ENCODE data around the gene SDK1.

Gene SDK1

GRCh38 chr7:4129481-4130122 is 828.5 kb downstream of the SDK1 start:
- DNase-seq, result no peak

GRCh38 chr7:4131063-4131462 is 830.0 kb downstream of the SDK1 start:
- DNase-seq, result no peak

- DNase-seq, result no peak
Observed at GRCh38 chr7:4132221-4132620, 831.2 kb downstream of the SDK1 start.

- DNase-seq, result no peak
Observed at GRCh38 chr7:4133491-4134044, 832.5 kb downstream of the SDK1 start.

DNA sequence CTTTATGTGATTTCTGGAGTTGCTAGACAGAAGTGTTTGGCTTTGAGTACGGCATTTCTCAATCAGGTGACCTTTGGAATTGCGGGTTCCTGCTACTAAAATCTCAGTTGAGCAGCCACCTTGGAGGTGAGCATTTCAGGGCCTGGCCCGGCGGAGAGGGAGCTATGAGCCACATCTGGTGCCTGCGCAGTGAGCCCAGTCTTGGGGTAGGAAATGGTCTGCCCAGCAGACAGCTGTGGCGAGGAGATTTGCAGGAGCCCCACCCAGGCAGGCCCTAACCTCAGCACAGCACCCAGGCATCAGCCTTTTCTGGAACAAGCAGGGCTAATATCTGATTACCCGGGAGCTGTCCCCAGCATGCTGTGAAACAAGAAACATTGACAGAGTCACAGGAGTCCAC is 833.2 kb downstream of the SDK1 start:
- DNase-seq, result no peak

- no peak for DNase-seq
Observed at GRCh38 chr7:4134631-4135030, 833.6 kb downstream of the SDK1 start.

GRCh38 chr7:4135301-4135700 is 834.2 kb downstream of the SDK1 start:
- no peak for DNase-seq

DNA sequence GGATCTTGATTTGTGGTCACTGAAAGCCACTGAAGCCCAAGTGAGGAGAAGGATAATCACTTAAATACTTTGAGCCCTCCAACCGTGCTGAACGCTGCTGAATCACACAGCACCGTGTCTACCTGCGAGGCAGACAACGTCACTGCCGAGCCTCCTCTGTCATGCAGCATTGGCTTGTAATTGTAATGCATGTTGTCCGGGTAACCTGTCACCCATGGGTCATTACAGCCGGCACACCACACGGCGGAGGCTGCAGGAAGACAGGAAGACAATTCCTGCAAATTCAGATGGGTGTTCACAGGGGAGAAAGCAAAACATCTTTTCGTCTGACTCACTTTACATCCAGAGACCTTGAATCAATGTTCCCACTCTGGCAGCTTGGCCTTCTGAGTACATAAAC is 835.0 kb downstream of the SDK1 start:
- DNase-seq, result no peak

DNA sequence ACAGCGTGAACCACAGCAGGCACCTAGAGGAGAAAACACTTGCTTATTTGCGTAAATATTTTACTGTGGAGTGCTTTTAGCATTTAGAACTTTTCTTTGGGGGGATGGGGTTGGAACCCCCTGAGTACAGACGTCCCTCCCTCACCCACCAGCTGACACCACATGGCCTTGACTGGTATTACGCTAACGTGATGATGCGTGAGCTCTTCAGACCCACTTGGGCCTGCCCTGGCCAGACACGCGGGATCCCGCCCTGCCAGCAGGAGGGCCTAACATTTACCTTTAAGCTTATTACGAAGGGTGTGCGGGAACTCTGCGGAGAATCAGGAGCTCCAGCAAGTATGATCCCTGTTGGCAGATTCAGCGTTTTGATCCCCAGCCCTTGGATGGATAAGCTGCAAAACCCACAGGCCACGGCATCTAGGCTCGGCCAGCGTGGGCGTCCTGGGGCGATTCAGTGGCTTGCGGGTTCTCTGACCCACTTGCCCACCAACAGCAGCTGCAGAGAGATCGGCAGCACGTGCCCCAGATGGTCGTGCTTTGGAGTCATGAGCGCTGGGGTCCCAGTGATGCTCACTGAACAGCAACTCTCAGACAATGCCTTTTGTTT is 835.6 kb downstream of the SDK1 start:
- no peak for DNase-seq

DNA sequence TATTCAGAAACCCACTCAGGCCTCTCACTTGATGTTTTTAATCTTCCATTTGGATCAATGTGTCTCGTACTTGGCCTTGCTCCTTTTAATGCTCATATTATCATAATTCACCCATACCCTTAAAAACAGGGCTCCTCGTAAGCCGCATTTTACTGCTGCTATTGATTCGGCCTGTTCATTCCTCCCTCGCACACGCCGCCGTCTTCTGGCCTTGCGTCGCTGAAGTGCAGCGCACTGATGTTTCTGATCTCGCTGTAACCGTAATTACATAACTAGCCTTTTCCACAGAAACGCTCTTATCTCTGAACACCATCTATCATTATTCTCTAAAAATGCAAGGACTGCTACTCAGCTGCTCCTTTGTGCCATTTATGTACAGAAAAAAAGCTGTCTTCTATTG is 836.5 kb downstream of the SDK1 start:
- DNase-seq, result no peak

DNA sequence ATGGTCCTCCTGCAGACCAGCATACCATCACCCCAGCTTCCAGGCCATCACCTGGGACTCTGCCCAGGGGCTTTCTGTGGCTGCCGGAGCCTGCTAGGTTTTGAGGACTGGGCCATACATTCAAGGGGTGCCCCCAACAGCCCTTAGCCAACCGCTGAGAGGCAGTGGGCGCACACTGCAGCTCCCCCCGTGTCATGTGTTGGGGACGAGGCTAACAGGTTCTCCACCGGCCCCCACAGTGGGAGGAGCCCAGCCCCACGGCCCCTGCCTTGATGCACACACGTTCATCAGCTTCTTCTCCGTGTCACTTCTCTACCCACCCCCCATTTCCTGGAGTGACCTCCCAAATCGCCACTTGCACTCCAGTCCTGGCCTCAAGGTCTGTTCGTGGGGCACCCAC is 837.8 kb downstream of the SDK1 start:
- DNase-seq, result no peak

DNA sequence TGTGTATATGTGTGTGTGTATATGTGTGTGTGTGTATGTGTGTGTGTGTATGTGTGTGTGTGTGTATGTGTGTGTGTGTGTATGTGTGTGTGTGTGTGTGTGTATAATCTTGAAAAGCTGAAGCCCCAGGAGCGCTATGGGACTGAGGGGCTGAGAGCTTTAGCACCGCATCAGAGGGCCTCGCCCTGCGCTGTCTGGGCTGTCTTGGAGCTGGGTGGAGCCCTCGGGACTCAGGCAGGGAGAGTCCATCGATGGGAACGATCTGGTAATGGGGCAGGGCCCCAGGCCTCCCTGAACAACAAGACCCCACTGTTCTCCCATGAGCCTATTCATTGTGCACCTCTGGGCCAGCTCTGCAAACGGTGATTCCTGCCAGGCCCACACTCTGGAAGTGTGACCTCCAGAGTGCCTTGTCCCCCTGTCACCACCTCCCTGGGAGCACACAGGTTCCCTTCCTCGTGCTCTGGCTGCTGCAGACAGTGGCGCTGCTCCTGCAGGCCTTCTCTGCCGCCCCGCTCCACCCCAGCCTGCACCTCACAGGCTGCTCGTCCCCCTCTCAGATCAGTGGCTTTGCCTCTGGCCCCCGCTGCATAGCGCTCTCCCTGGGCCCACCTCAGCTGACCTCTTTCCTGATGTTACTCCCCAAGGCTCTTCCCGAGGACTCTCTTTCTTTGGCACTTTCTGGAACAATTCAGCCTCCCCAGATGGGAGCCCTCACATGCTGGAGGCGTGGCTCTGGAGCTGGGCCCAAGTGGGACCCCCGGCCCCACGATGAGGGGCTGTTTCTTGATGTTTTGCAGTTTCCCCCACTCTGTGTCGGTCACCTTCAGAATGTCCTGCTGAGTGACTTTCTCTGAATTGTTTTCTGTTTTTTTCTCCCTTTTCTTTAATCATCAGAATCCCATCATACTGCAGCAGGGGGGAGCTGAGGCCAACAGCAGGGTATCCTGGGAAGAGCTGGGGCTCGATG is 838.9 kb downstream of the SDK1 start:
- no peak for DNase-seq

GRCh38 chr7:4140933-4141332 is 839.9 kb downstream of the SDK1 start:
- no peak for DNase-seq

DNA sequence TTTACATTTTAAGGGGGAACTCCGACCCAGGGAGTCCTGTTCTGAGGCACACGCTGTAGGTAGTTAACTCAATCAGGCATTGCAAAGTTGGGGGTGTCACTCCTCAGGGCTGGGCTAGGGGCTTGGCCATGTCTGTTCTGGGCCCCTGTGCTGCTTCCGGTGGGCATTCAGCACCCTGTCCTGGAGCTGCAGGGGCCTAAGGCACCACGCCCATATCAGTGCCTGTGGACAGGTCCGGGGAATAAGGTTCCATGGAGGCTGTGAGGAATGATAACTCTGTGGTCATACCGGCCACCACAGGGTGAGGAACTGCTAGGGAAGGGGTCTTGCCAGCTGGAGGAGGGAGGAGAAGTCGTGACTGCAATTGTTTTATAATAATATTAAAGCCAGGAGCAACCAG is 842.0 kb downstream of the SDK1 start:
- no peak for DNase-seq

- DNase-seq, result no peak
Observed at GRCh38 chr7:4143511-4144171, 842.6 kb downstream of the SDK1 start.

GRCh38 chr7:4144172-4144701 is 843.2 kb downstream of the SDK1 start:
- DNase-seq, result no peak

DNA sequence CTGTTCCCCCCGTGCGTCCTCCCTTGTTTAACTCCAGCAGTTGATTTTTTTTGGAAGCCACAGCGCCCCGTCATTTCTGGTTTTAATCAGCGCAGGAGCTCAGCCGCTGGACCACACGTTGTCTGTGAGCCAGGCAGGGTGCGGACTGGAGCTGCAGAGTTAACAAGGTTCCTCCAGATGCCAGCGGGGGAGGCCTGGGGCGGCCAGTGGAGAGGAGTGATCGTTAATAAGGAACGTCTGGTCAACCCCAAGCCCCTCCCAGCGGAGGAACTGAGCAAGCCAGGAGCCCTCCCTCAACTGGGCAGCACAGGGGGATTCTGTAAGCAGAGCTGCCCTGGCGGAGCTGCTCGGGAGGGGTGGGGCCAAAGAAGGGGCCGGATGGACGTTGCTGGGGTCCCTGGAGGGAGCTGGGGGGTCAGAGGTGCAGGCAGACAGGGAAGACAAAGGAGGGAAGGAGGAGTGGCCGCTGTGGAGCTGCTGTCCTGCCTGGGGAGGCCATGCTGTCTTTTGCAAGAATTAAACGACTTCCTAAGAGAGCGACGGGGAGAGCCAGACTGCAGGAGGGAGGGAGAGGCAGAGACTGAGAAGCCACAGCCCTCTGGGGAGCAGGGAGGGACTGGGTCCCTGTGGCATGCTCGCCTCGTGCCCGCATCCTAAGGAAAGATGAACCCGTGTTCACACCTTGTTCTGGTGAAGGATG is 843.9 kb downstream of the SDK1 start:
- no peak for DNase-seq

- no peak for DNase-seq
Observed at GRCh38 chr7:4145576-4145975, 844.5 kb downstream of the SDK1 start.

DNA sequence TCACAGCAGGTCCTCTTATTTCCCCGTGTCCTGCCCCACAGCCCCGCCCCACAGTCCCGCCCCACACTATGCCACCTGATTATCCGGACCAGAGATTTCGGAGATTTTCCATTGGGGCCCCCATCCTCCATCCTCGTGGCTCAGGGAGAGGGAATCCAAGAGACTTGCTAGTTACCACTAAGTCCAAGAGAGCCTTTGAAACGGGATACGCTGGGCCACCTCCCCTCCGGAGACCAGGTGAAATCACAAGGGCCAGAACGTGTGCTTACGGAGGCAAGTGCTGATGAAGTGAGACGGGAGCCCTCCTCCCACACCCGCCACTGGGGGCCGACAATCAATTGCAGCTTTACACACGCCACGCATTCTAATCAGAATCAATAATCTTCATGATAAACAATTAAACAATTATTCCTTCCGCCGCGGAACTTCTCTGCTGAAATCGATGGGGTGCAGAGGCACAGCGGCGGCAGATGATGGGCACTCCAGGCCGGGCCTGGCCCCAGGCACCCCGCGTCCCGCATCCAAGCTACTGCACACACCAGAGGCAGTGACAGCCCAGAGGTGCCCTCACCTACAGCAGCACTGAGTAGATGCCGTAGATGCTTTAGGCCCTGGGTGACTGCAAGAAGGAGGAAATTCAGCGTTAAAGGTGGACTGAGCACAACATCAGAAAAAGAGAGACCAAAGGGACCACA is 847.0 kb downstream of the SDK1 start:
- no peak for DNase-seq

- DNase-seq, result no peak
Observed at GRCh38 chr7:4149236-4149635, 848.2 kb downstream of the SDK1 start.

GRCh38 chr7:4149645-4150044 is 848.6 kb downstream of the SDK1 start:
- no peak for DNase-seq

DNA sequence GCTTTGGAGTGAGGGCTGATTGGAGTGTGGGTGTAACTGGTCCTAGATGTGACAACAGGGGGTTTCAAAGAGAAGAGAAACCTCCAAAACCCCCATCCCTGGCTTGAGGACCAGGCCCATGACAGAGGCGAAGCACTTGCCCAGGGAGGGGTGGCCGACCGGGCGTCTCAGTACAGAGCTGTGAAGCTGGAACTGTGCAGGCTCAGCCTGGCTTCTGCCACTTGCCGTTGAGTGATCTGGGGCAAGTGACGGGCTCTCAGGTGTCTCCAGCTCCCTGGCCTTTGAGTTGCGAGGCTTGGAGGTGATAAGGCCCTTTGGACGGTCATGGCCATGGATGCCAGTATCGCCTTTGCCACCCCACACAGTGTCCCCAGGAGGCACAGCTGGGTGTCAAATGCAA is 849.7 kb downstream of the SDK1 start:
- no peak for DNase-seq
